Measurements from ENCODE around the gene BEST4. TPM values are rescaled to one million over a fixed set of nuclear protein-coding genes. Genes with fewer than 3 reads are reported as not detected.

BEST4 gene
- total RNA-seq, 1 donor from 2014 or later, result 0.84 TPM

DNA sequence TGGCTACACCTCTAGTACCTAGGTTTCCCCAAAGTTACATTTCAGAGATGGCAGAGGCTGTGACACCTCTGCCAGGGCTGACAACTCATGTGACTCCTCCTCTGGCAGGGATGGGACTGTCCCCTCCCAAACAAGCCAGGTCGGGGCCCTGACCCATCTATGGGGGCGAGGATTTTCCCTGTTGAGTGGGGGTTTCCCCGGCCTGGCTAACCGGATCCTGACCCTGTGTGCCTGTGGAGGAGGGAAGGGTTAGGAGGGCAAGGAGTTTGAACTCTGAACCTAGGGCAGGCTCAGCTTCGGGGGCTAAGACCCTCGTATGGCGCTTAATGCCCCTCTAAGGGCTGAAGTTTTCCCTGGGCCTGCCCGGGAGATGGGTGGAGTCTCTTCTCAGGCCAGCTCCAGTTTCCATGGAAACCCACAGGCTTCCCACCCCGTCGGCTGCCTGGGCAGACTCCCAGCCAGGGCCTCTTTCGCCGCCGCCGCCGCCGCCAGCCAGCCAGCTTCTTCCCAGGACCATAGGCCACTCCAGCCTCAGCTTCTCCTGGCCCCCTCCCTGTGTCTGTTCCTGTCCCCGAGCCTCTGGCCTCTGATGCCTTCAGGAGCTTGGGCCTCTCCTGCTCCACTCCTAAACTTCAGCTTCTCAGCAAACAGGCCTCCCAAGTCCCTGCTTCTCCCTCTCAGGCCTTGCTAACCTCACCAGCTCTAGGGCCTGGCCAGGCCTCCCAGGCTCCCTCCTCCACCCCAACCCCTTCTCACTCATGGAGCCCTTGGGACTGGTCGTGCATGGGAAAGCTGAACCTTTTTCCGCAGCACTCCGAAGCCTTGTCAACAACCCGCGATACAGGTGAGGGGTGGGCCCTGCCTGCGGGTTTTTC is 20.3 kb upstream of the BEST4 start, which contains the start of gene BTBD19:
Gene BTBD19, plus strand, starts transcription at position 461 of the 875 bp plus-strand sequence. Its CDS starts 298 bp downstream, at position 759.
- H3K4me3 ChIP-seq, result peak within 1 kb of the TSS; percentile 17
- TF ChIP-seq, protein P1, sequence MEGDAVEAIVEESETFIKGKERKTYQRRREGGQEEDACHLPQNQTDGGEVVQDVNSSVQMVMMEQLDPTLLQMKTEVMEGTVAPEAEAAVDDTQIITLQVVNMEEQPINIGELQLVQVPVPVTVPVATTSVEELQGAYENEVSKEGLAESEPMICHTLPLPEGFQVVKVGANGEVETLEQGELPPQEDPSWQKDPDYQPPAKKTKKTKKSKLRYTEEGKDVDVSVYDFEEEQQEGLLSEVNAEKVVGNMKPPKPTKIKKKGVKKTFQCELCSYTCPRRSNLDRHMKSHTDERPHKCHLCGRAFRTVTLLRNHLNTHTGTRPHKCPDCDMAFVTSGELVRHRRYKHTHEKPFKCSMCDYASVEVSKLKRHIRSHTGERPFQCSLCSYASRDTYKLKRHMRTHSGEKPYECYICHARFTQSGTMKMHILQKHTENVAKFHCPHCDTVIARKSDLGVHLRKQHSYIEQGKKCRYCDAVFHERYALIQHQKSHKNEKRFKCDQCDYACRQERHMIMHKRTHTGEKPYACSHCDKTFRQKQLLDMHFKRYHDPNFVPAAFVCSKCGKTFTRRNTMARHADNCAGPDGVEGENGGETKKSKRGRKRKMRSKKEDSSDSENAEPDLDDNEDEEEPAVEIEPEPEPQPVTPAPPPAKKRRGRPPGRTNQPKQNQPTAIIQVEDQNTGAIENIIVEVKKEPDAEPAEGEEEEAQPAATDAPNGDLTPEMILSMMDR (IDR thresholded peaks at IDR 0.05), result no peak
- TF ChIP-seq EZH2 (IDR thresholded peaks at IDR 0.05) (no peak), EZH2phosphoT487 (IDR thresholded peaks at IDR 0.05) (no peak)
- no peaks in the 10 kb centered on the region for H3K9me3 ChIP-seq (ENCODE audit: low read depth)
- Mint-ChIP-seq H3K9me3 (no peaks in the 10 kb centered on the region), H3K36me3 (peaks cover 6% of the 10 kb centered on the region), H3K4me1 (peaks cover 57% of the 10 kb centered on the region), H3K27ac (peak within 1 kb of the TSS; percentile 100), H3K27me3 (ENCODE audit: insufficient read depth, low read depth) (peaks cover 15% of the 10 kb centered on the region), H3K4me3 (peak within 1 kb of the TSS; percentile 78)
- H3K27ac ChIP-seq, result peak within 1 kb of the TSS; percentile 18
- no peaks in the 10 kb centered on the region for H4K20me1 ChIP-seq (ENCODE audit: low read depth)
- peak; percentile 92 for DNase-seq (ENCODE audit: low spot score)
- H2AFZ ChIP-seq (replicated peaks), result no peak within 1 kb of the TSS
- peak within 1 kb of the TSS; percentile 71 for H3K4me2 ChIP-seq
- H3K27me3 ChIP-seq, result no peaks in the 10 kb centered on the region
- H3F3A ChIP-seq (ENCODE audit: low read depth), result peaks cover 20% of the 10 kb centered on the region
- peaks cover 44% of the 10 kb centered on the region for H3K4me1 ChIP-seq
- H3K79me2 ChIP-seq (ENCODE audit: low read depth), result no peaks in the 10 kb centered on the region
- H3K9ac ChIP-seq, result no peak within 1 kb of the TSS
- no peaks in the 10 kb centered on the region for H3K36me3 ChIP-seq

DNA sequence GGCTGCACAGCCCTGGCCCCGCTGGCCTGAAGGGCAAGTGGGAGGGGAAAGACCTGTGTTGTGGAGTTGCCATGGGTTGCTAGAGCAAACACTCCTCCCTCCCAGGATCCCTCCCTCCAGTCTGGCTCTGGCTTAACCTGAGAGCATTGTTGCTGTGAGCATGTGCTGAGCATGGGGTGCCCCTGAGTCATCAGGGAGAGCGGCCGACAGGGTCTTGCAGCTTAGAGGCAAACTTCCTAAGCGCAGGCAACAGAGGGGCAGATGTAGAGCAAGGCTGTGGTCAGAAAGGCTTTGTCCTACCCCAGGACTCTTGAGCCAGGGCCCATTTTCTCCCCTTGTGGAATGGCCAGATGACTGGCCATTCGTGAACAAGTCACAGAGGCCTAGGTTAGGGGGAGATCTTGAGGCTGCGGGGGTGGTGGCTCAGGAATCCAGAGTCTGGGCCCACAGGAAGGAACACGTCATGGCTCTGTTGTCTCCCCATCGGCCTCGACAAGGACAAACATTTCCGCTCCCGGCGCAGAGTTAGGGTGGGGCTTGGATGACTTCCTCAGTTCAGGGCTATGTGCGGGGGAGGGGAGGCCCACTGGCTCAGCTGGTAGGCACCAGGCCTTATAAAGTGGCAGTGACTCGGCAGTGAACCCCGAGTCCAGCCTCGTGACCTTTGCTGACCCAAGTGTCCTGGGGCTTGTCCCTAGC is 19.5 kb upstream of the BEST4 start:
- peak overlapping the region; percentile 71 for H3K4me2 ChIP-seq
- Mint-ChIP-seq H3K27ac (peak overlapping the region; percentile 100), H3K36me3 (peaks cover 9% of the 10 kb centered on the region), H3K9me3 (no peaks in the 10 kb centered on the region), H3K27me3 (ENCODE audit: insufficient read depth, low read depth) (peaks cover 15% of the 10 kb centered on the region), H3K4me3 (peak overlapping the region; percentile 78), H3K4me1 (peaks cover 64% of the 10 kb centered on the region)
- no peak for TF ChIP-seq EZH2phosphoT487 (IDR thresholded peaks at IDR 0.05)
- TF ChIP-seq, protein P1 (IDR thresholded peaks at IDR 0.05), result no peak
- no peak for TF ChIP-seq EZH2 (IDR thresholded peaks at IDR 0.05)
- no peaks in the 10 kb centered on the region for H3K36me3 ChIP-seq
- H4K20me1 ChIP-seq (ENCODE audit: low read depth), result peaks cover 1% of the 10 kb centered on the region
- peak; percentile 79 for DNase-seq (ENCODE audit: low spot score)
- no peaks in the 10 kb centered on the region for H3K79me2 ChIP-seq (ENCODE audit: low read depth)
- peaks cover 44% of the 10 kb centered on the region for H3K4me1 ChIP-seq
- no peak overlapping the region for H3K9ac ChIP-seq
- H3K27ac ChIP-seq, result peak overlapping the region; percentile 18
- H2AFZ ChIP-seq (replicated peaks), result no peak overlapping the region
- no peaks in the 10 kb centered on the region for H3K27me3 ChIP-seq
- no peak overlapping the region for H3K4me3 ChIP-seq
- H3K9me3 ChIP-seq (ENCODE audit: low read depth), result no peaks in the 10 kb centered on the region
- peaks cover 20% of the 10 kb centered on the region for H3F3A ChIP-seq (ENCODE audit: low read depth)

DNA sequence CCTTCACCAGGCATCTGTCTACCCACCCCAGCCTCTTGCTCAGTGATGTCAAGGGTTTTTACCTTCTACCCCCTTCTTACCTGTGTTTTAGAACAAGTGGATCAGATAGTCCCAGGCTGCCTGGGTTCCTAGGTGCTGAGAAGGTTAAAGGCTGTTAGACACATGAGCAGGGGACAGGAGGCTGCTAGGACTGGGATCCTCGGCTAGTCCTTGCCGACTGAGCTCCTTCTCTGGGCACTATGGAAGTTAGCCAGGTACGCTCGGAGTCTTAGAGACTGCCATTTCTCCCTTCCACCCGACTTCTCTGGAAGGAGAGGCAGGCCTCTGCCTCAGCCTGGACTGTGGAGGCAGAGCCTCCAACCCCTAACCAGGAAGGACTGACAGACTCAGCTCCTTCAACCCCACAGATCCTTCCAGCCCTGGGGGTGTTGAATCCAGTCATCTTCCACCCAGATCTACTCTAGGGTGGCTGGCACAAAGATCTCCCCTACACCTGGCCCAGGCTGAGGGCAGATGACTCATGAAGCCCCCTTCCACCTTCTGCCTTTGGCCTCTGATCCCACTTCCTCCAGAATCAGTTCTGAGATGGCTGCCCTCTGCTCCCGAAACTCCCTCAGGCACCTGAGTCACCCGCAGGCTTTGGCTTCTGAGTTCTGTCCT is 18.9 kb upstream of the BEST4 start, which contains the start of gene DYNLT4:
Gene DYNLT4, minus strand, starts transcription at position 648 of the 660 bp plus-strand sequence. CDS start 683 bp downstream, outside the sequence.
- H3K9ac ChIP-seq, result no peak within 1 kb of the TSS

More for the DNA sequence above, 18.9 kb upstream of the BEST4 start, which contains the start of gene DYNLT4:
- Histone ChIP-seq H3K27ac (peak within 1 kb of the TSS; percentile 18), H3K27me3 (no peaks in the 10 kb centered on the region), H3K4me1 (peaks cover 49% of the 10 kb centered on the region), H3K9me3 (ENCODE audit: low read depth) (no peaks in the 10 kb centered on the region), H3K79me2 (ENCODE audit: low read depth) (no peaks in the 10 kb centered on the region), H3K36me3 (no peaks in the 10 kb centered on the region), H4K20me1 (ENCODE audit: low read depth) (peaks cover 7% of the 10 kb centered on the region), H3F3A (ENCODE audit: low read depth) (peaks cover 19% of the 10 kb centered on the region), H2AFZ (replicated peaks) (no peak within 1 kb of the TSS), H3K4me3 (no peak within 1 kb of the TSS), H3K4me2 (peak within 1 kb of the TSS; percentile 71)
- Mint-ChIP-seq H3K4me3 (peak within 1 kb of the TSS; percentile 78), H3K4me1 (peaks cover 66% of the 10 kb centered on the region), H3K36me3 (peaks cover 9% of the 10 kb centered on the region), H3K27ac (peak within 1 kb of the TSS; percentile 100), H3K27me3 (ENCODE audit: insufficient read depth, low read depth) (peaks cover 15% of the 10 kb centered on the region), H3K9me3 (no peaks in the 10 kb centered on the region)
- TF ChIP-seq EZH2phosphoT487 (IDR thresholded peaks at IDR 0.05), result no peak
- TF ChIP-seq, protein P1 (IDR thresholded peaks at IDR 0.05), result no peak
- TF ChIP-seq EZH2 (IDR thresholded peaks at IDR 0.05), result no peak
- no peak for DNase-seq (ENCODE audit: low spot score)

Measured in neural progenitor cell (in vitro differentiated cells).